SK-N-SH (cell line): ENCODE measurements around the gene CLCN2. TPM values are rescaled to one million over a fixed set of nuclear protein-coding genes. Genes with fewer than 3 reads are reported as not detected.

ENCODE experiments used
- CTCF ChIA-PET: fragments of 300-600, 350-600 bp; formaldehyde crosslinking; extraction: SDS; loops from one replicate; lab custom pipeline; 2021; lab: Yijun Ruan, JAX
- POLR2A ChIA-PET: fragments of 350-600 bp; sonication (Branson Sonifier 250); formaldehyde crosslinking; extraction: SDS; loops from one replicate; lab custom pipeline; 2020; ENCODE audit warnings: antibody characterized with exemption, inconsistent platforms; lab: Yijun Ruan, JAX
- DNase-seq: peaks from one replicate; pipeline ENCODE4 v3.0.0; 2012
- H2AFZ ChIP-seq: fragments of 200-600 bp; sonication (generic); 2 replicates; pipeline ENCODE4 v1.8.1; 2016; ENCODE audit warnings: antibody characterized with exemption, mild to moderate bottlenecking, low read depth
- H3F3A ChIP-seq: fragments of 200-600 bp; sonication (generic); replicated peaks from 2 replicates; pipeline ENCODE3; 2016; ENCODE audit warnings: antibody characterized with exemption, mild to moderate bottlenecking; ENCODE audit not compliant: insufficient read depth
- H3K27ac ChIP-seq, 2 experiments: fragments of 200-500 bp in 1 of 2; fragments of 200-600 bp in 1 of 2; sonication (Bioruptor generic) in 1 of 2; sonication (generic), shearing (Covaris generic) in 1 of 2; 2 replicates each; pipeline versions ENCODE4 v1.5.1 to v1.6.1; 2014 to 2016; ENCODE audit warnings: low read depth in 2 of 2, inconsistent platforms in 1 of 2, low read length in 1 of 2, mild to moderate bottlenecking in 1 of 2, mixed read lengths in 1 of 2
- H3K27me3 ChIP-seq: fragments of 200-600 bp; sonication (generic), shearing (Covaris generic); 2 replicates; pipeline ENCODE4 v1.6.1; 2016; ENCODE audit warnings: mixed run types; ENCODE audit not compliant: insufficient read depth
- H3K36me3 ChIP-seq, 2 experiments: fragments of 200-500 bp in 1 of 2; fragments of 200-600 bp in 1 of 2; sonication (Bioruptor generic) in 1 of 2; sonication (generic) in 1 of 2; replicated peaks in 1 of 2; 2 replicates each; pipeline versions ENCODE3 to v1.5.1; 2014 to 2016; ENCODE audit warnings: low read length in 1 of 2, mild to moderate bottlenecking in 1 of 2; ENCODE audit not compliant: insufficient read depth in 2 of 2, control insufficient read depth in 1 of 2
- H3K4me1 ChIP-seq, 2 experiments: fragments of 200-500 bp in 1 of 2; fragments of 200-600 bp in 1 of 2; sonication (Bioruptor generic) in 1 of 2; sonication (generic), shearing (Covaris generic) in 1 of 2; 2 replicates each; pipeline versions ENCODE4 v1.5.1 to v1.6.1; 2014 to 2016; ENCODE audit warnings: low read depth in 1 of 2, low read length in 1 of 2, mixed run types in 1 of 2; ENCODE audit not compliant: insufficient read depth in 2 of 2, control insufficient read depth in 1 of 2
- H3K4me2 ChIP-seq: fragments of 200-600 bp; sonication (generic), shearing (Covaris generic); 2 replicates; pipeline ENCODE4 v1.6.1; 2017; ENCODE audit warnings: mixed run types
- H3K4me3 ChIP-seq, 2 experiments: fragments of 200-500 bp in 1 of 2; fragments of 200-600 bp in 1 of 2; sonication (Bioruptor generic) in 1 of 2; sonication (generic), shearing (Covaris generic) in 1 of 2; 2 replicates each; pipeline versions ENCODE4 v1.5.1 to v1.8.1; 2014 to 2016; ENCODE audit warnings: low read depth in 2 of 2, inconsistent platforms in 1 of 2, low read length in 1 of 2, mild to moderate bottlenecking in 1 of 2, mixed read lengths in 1 of 2, moderate library complexity in 1 of 2
- H3K79me2 ChIP-seq: fragments of 200-600 bp; sonication (generic); 2 replicates; pipeline ENCODE4 v1.8.1; 2017; ENCODE audit warnings: mild to moderate bottlenecking; ENCODE audit not compliant: insufficient read depth
- H3K9ac ChIP-seq: fragments of 200-600 bp; sonication (generic); 2 replicates; pipeline ENCODE4 v1.6.1; 2017; ENCODE audit warnings: mixed run types
- H3K9me2 ChIP-seq: fragments of 200-600 bp; sonication (generic); 2 replicates; pipeline ENCODE4 v1.6.1; 2017; ENCODE audit warnings: mixed run types
- H3K9me3 ChIP-seq: fragments of 200-600 bp; sonication (generic); 2 replicates; pipeline ENCODE4 v1.6.1; 2017; ENCODE audit warnings: mixed run types, mild to moderate bottlenecking, moderate library complexity
- H4K20me1 ChIP-seq: fragments of 200-600 bp; sonication (generic); 2 replicates; pipeline ENCODE4 v1.6.1; 2017; ENCODE audit warnings: mild to moderate bottlenecking, mixed run types; ENCODE audit not compliant: insufficient read depth
- CTCF ChIP-seq: fragments of 200-600 bp; sonication (generic); IDR thresholded peaks from 2 replicates; pipeline ENCODE4 v1.6.1; 2017; ENCODE audit warnings: antibody characterized with exemption, mild to moderate bottlenecking, moderate library complexity
- ELF1 ChIP-seq: IDR thresholded peaks from 2 replicates; pipeline ENCODE4 v1.4.0; 2012
- EP300 ChIP-seq, 2 experiments: IDR thresholded peaks; 2 replicates each; pipeline versions ENCODE4 v1.4.0 to v1.6.1; 2012; ENCODE audit warnings: borderline replicate concordance in 1 of 2, low read depth in 1 of 2, low read length in 1 of 2
- GABPA ChIP-seq: IDR thresholded peaks from 2 replicates; pipeline ENCODE4 v1.4.0; 2012; ENCODE audit warnings: low read depth, mild to moderate bottlenecking
- MXI1 ChIP-seq: IDR thresholded peaks from 2 replicates; pipeline ENCODE4 v1.6.1; 2012; ENCODE audit warnings: mild to moderate bottlenecking, low read depth, low read length, improper control_type of control experiment
- NFIC ChIP-seq: IDR thresholded peaks from 2 replicates; pipeline ENCODE4 v1.4.0; 2012; ENCODE audit warnings: borderline replicate concordance
- POLR2AphosphoS5 ChIP-seq: IDR thresholded peaks from 2 replicates; pipeline ENCODE4 v1.6.1; 2012; ENCODE audit warnings: low read depth, low read length
- TAF1 ChIP-seq: IDR thresholded peaks from 2 replicates; pipeline ENCODE4 v1.6.1; 2012; ENCODE audit warnings: low read depth, mild to moderate bottlenecking, low read length, moderate library complexity, borderline replicate concordance
- TCF12 ChIP-seq: IDR thresholded peaks from 2 replicates; pipeline ENCODE4 v1.4.0; 2012
- WGBS: methylation state at CpG from one replicate; pipeline ENCODE4 v1.1.6; 2017; ENCODE audit warnings: low lambda C conversion rate; 5-methylcytosine and 5-hydroxymethylcytosine counted together
- polyA plus RNA-seq, 3 experiments: library from polyadenylated mRNA; depleted of rRNA; stranded (reverse); fragments of >200 nt; gene quantifications; 2 replicates each; pipeline ENCODE4 v1.2.3, GENCODE V29; 2012
- TF ChIP-seq, protein P1 (sequence below): IDR thresholded peaks from 2 replicates; pipeline ENCODE4 v1.4.0; 2012; ENCODE audit warnings: low read depth, borderline replicate concordance

Gene CLCN2
- polyA plus RNA-seq, 1 of the 3 experiments (the other 2 are of a cell fraction), result 9.1 TPM

- Histone ChIP-seq H3K4me1 (peaks cover 11 to 19% of the 10 kb centered on the region in 2 experiments; a peak in 2 of 4 replicates), H3K4me2 (peak overlapping the region; percentile 92), H2AFZ (peak overlapping the region; percentile 51; the same call in 1 of the 2 replicates), H3K9me3 (no peaks in the 10 kb centered on the region), H3K9me2 (no peaks in the 10 kb centered on the region), H3F3A (peaks cover 19% of the 10 kb centered on the region), H3K9ac (peak overlapping the region; percentile 99), H3K27ac (peak overlapping the region; percentile 97 to 99), H3K27me3 (no peaks in the 10 kb centered on the region), H3K4me3 (peak overlapping the region; percentile 91 to 96), H3K79me2 (peaks cover 46% of the 10 kb centered on the region), H3K36me3 (peaks cover 18 to 20% of the 10 kb centered on the region in 2 experiments), H4K20me1 (peaks cover 16% of the 10 kb centered on the region; the same call in 1 of the 2 replicates)
- 1% methylated on average over 32 of the region's 38 CpGs for WGBS
- peak; percentile 85 for DNase-seq
- TF ChIP-seq POLR2AphosphoS5 (no peak; the same call in none of the 2 replicates), EP300 (IDR thresholded peaks at IDR 0.05; ENCODE audit: borderline replicate concordance in 1 of 2, low read depth in 1 of 2, low read length in 1 of 2) (0 out of 4 replicates have a peak, but pooled peaks of 1 of the 2 experiments have one; percentile 3), MXI1 (peak; percentile 50), TCF12 (peak; percentile 63; the same call in 1 of the 2 replicates), NFIC (peak; percentile 4; the same call in 1 of the 2 replicates), TAF1 (0 out of 2 replicates have a peak, but pooled peaks have one; percentile 32), ELF1 (0 out of 2 replicates have a peak, but pooled peaks have one; percentile 6), GABPA (peak; percentile 34; the same call in 1 of the 2 replicates), CTCF (no peak)
- TF ChIP-seq, protein P1, sequence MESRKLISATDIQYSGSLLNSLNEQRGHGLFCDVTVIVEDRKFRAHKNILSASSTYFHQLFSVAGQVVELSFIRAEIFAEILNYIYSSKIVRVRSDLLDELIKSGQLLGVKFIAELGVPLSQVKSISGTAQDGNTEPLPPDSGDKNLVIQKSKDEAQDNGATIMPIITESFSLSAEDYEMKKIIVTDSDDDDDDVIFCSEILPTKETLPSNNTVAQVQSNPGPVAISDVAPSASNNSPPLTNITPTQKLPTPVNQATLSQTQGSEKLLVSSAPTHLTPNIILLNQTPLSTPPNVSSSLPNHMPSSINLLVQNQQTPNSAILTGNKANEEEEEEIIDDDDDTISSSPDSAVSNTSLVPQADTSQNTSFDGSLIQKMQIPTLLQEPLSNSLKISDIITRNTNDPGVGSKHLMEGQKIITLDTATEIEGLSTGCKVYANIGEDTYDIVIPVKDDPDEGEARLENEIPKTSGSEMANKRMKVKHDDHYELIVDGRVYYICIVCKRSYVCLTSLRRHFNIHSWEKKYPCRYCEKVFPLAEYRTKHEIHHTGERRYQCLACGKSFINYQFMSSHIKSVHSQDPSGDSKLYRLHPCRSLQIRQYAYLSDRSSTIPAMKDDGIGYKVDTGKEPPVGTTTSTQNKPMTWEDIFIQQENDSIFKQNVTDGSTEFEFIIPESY, result peak; percentile 36; the same call in 1 of the 2 replicates
- ChIA-PET POLR2A (interaction anchor here (0.8 to 2.7 kb wide), 6 partner anchors 15 to 199 kb away, joined by 3 to 14 read pairs (median 6); partner anchors contain the start of gene FAM131A), CTCF (interaction anchor here (0.6 to 1.9 kb wide), 11 partner anchors 8 to 183 kb away, joined by 3 to 9 read pairs (median 3); no protein-coding TSS in a partner anchor)
Observed at GRCh38 chr3:184361932-184362667, 695 bp upstream of the CLCN2 start.
